HG02763 (cell line): ENCODE measurements around the gene LSAMP.

Experiments
- ATAC-seq: cut with Tn5 transposase; IDR thresholded peaks from one replicate; pipeline ENCODE4 v1.9.1; 2021; ENCODE audit warnings: mild to moderate bottlenecking, moderate library complexity; ENCODE audit not compliant: unreplicated experiment

LSAMP gene

DNA sequence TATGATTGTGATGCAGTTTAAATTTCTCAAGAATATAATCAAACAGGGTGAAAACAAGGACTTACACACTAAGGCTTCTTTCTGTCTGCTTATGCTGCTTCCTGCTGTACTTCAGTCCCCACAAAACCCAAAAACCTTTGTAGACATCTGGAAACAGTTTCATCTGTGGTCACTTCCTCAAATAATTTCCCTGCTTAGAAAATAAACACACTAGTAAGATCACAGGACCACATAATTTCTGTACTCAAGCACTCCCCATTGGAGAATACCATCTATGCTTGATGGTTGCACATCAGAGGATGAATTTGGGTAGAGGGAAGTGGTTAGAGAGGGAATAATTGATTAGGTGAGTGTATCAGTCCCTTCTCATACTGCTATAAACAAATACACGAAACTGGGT, 266.2 kb downstream of the LSAMP start:
- ATAC-seq = no peak

DNA sequence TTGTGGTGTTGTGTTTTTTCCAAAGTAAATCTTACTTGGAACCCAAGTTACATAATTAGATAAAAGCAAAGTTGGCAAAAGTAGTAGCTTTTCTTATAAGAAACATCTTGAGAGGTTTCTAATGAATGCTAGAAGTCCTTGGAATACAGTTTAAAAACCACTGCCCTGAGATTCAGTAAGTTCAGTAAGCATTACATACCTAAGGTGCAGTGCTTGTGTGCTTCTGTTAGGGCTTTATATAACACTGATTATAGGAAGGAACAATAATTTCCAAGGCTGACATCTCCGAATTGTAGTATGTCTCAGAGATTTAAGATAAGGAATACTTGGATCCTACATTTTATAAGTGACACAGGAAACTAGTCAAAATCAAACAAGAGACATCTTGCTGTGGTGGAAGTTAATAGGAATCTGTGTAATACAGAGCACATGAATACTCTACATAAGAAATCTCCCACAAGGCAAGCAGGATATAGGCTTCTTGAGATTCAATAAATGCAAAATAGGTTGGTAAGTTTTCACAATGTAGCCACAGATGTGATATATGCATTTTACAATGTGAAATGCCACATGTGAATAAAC, 268.2 kb downstream of the LSAMP start:
- ATAC-seq = no peak

DNA sequence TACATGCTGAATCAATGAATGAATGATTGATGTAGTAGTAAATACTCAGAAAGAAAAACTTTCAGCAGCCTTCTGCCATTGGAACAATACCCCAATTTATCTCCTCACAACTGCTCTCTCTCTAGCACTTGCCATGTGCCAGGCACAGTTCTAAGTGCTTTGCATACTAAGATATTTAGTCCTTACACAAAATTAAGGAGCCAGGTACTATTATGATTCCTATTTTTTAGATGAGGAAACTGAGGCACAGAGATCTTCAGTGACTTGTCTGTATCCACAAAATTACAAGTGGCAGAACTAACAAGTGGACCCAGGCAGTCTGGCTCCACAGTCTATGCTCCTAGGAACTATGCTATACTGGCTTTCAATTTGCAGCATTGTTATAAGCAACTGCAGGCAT, 279.2 kb downstream of the LSAMP start:
- ATAC-seq = no peak

DNA sequence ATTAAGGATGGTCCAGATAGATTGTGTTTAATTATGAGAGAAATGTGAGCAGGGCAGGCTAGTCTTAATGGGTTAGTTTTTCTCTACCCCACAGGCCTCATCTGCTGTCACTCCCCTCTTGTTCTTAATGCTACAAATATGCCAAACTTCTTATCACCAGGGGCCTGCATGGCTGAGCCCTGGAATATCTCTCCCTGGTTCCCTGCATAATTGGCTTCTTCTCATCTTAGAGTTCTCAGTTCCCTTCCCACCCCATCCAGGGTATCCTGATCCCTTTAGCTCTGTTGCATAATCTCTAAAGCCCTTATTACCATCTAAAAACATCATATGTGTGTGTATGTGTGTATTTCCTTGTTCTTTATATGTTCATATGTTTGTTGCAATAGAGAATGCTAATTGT, 279.6 kb downstream of the LSAMP start:
- no peak for ATAC-seq

DNA sequence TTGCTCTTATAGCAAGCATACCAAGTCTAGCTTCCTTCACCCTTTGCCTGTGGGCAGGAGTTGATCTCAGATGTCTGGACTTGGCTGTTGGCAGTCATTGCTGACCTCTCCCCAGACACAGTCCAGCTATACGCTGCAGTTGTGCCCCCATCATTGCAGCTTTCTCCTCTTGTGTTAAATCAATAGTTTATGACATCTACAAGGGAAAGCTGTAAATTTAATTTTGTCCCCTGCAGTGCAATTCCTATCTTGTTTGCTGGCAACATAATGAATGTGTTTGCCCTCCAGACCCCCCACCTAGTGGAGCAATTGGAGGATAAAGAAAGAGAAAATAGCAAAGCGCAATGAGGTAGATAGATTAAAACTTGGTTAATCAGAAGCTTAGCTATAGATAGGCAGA, 280.2 kb downstream of the LSAMP start:
- ATAC-seq = no peak

DNA sequence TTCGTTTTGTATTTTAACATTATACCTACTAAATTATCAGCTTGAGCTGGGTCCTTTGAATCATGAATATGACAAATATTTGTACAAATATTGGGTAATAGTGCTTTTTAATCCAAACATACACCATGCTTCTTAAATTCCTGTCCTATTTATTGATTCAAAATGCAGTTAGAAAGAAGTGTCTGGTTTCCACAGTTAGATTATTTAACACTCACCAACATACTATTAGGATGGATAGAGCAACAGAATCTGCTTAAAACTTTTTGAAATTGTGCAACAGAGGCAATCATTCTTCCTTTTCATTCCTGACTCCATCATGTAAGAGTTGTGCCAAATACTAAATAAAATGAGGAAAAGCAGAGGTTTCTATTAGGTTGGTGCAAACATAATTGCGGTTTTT, 281.2 kb downstream of the LSAMP start:
- no peak for ATAC-seq

DNA sequence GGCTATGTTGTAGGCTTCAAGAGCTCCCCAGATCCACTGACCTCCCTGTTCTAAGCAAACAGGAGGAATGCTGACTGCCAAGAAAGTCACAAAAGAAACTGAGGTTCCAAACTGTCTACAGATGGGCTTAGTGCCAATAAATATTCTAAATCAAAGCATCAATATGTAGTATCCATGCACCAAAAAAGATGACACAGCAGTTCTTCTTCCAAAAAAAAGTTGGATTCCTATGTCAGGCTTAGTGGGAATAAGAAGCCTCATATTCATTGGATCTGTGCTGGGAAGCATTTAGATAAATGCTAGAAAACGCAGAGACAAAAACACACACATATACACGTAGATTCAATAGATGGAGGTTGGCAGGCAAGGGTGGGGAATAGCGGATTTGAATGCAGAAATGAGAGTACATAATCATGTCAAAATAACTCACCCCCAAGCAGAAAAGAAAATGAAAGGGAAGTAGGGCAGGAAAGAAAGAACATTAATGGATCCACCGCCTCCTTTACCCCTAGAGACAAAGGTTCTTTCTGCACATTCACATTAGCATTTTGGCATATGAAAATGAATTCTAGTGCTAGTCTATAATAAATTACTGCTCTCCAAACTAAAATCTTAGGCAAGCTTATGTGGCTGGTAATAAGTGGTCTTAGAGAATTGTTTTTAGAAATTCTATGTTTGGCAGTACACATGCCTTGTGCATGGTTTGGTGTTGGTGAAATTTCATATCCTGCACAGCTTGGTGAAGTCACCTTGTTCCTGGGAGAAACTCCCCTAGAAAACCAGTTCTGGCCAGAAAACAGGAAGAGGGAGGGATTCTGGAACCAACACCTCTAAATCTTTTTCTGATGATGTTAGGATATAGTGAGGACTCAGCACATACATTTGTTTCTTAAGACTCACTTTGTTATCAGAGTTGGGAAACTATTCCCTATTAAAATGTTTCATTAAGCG, 283.4 kb downstream of the LSAMP start:
- no peak for ATAC-seq

DNA sequence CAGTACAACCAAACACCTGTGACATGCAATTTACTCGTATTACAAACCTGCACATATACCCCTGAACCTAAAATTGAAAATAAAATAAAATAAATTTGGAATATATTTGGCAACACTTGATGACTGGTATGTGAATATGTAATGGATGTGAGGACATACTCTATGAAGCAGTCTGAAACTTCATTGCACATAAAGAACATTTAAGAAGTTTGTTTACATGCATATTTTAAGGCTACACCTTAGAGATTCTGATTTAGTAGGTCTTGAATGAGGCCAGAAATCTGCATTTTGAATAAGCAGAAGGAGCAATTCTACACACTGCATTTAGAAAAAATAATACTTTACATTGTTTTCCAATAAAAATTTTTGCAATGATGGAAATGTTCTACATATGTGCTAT, 284.7 kb downstream of the LSAMP start:
- ATAC-seq = no peak

DNA sequence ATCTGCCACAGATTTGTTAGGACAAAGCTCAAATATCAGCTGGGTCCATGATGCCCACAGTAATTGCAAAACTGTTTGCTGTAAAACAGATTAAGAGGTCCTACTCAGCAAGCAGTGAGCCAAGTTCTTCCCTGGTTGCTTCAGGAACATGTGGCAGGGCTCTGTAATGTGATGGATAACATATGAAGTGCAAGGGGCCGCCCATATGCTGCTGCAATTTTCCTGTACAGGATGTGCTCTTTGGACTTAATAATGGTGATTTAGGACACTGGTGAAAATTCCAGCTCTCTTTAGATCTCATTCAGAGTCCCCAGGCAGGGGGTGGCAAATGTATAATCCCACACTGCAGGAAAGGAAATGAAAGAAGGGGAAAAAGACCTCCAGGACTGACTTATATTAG, 289.4 kb downstream of the LSAMP start:
- ATAC-seq = no peak

DNA sequence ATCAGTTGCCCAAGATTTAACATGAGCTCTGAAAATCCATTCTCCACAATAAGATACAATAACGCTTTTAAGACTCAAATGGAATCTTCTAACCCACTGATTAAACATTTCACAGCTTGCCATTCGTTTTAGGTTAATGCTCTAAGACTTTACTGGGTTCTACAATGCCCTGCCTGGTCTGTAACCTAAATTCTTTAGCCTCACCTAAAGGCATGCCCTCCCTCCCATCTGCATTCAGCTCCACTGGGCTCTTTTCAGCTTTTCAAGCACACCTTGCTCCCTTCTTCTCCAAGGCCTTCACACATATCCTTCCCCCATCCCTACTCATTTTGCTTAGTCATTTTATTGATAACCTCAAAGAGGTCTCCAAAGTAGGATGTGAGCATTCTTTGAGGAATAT, 290.9 kb downstream of the LSAMP start:
- ATAC-seq = no peak

DNA sequence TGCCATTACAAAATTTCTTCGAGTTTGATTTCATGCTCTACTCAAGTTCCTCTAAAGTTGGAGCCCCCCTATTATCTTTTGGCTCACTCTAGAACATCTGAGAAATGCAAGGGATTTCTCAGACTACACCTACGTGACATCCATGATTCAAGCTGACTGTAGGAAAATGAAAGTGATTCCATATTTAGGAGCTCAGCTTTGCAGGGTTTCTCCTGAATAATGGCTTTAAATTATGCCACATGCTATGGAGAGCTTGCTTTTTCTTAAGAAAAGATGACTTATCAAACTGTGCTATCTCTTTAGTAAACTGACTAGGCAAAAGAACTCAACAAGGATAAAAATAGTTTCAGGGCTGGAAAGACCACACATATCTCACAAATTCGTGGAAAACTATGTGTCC, 292.1 kb downstream of the LSAMP start:
- ATAC-seq = no peak

DNA sequence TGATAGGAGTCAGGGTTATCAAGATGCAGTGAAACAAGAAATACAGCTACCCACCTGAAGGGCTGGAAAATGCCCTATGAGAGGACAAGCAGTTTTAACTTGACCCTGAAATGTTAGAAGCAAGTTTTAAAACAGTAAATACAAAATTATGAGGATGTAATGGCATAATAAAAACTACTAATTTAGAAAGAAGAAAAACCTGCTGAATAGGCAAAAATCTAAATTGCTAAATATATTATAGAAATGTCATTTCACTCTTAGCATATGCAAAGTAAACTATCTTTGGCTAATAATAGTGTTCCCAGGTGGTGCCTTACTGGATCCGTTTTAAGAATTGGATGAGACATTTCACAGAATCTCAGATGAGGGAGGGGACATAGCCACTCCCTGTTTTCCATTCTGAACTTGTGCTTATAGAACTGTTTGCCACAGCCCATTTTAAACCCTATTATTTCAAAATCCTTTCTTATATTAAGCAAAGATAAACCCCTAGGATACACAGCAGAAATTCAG, 294.6 kb downstream of the LSAMP start:
- ATAC-seq = no peak

DNA sequence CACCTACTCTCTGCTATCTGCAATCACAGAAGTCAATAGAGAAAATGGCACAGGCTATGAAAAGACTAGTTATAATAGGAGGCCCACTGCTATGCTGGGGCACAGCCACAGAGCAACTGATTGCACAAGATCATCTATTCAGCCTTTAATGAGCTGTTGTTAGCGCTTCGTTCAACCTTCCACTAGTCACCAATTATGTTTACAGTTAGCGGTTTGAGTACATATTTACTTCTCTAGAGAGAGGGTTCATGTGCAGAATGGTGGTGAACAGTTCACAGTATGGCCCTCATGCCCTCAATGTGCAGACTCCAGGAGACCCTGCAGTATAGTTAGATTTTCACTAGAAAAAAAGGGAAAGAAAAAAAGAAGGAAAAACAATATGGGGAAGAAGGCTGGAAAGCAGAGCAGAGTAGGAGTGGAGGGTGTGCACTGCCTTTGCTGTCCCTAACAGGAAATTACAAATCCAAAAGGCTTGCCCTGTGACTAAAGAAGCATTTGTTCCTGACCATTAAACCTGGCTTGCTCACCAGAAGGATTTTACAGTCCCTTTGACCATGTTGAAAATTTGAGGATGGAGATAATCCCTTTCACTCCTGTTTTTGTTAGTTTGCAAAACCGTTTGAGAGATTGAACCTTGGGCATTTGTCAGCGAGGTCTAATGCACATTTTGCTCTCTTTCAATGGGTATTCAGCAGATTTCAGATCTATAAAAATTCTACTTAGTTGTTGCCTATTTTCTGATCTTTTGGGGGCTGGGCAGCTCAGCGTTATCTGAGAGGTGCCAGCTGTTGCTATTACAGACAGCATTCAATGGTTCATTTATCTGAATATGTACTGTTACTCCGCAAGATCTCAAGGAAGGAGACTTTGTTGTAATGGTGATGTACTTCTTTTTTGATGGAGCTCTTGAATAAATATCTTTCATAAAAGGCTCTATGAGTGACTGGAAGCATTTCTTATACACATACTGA, 296.1 kb downstream of the LSAMP start:
- ATAC-seq = no peak

DNA sequence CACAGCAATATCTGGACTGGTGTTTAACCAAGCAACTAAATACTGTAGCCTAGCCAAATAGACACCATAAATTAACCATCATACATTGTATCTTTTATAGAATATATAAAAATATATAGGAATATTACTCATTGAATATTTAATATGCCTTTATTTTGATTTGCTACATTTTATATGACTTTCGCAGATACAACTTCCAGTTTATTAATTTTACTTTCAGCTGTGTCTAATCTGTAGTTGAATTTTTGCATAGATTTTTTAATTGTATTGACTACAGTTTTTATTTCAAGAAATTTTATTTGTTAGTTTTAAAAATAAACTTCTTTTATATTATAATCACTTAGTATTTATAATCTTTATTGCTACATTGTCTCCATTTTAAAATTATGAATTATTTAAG, 299.7 kb downstream of the LSAMP start:
- no peak for ATAC-seq

DNA sequence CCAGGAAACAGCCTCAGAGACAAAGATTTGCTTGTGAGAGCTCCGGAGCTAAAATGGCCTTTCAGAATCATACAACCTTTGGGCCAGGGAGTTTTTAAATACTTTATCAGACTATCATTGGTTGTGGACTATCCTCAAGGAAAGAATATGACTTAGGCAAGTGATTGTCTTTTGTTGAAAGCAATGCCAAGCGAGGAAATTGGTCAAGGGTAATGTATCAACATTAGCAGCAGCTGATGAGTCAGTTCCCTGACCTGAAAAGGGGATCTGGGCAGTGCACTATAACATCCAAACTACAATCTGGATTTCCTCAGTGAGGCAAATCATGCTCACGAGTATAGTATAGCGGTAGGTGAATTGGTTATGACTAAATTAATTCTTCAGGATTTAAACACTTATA, 303.6 kb downstream of the LSAMP start:
- ATAC-seq = no peak

DNA sequence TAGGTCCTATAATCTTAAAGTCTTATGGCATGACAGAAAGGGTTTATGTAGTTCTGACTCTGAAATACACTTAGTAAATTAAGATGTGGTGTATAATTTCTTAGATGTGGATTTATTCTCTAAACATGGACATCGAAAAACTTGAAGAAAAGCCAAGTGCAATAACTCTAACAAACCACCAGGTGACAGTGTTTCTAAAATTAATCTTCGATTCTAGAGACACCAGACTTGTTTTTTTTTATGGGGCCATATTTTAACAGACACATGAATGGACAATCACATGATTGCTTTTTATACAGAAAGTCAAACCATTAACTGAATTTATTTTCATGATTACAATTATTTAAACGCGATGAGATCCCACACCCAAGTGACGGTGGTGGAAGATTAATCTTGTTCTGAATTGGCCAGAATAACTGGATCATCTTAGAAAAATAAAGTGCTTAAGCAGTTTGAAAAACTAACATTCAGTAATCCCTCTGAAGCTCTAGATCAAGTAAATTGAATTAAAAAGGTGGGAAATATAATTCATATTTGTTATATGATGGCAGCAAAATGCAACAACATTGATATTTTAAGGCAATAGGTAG, 305.1 kb downstream of the LSAMP start:
- no peak for ATAC-seq

DNA sequence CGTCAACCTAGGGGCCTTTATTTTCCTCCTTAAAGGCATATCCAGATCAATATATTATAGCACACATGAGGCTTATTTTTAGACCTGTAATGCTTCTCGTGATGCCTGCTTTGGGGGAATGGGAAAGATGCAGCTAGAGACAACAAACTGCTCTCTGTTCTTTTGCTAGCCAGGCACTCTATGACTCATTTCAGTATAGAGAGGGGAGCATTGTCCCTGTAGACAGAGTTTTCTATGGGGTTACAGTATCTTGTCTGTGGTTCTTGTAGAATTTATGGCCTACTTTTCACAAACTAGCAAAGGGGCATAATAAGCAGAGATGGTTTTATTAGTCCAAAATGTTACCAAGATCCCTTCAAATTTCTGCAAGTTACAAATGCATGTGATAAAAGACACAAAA, 305.6 kb downstream of the LSAMP start:
- ATAC-seq = no peak

DNA sequence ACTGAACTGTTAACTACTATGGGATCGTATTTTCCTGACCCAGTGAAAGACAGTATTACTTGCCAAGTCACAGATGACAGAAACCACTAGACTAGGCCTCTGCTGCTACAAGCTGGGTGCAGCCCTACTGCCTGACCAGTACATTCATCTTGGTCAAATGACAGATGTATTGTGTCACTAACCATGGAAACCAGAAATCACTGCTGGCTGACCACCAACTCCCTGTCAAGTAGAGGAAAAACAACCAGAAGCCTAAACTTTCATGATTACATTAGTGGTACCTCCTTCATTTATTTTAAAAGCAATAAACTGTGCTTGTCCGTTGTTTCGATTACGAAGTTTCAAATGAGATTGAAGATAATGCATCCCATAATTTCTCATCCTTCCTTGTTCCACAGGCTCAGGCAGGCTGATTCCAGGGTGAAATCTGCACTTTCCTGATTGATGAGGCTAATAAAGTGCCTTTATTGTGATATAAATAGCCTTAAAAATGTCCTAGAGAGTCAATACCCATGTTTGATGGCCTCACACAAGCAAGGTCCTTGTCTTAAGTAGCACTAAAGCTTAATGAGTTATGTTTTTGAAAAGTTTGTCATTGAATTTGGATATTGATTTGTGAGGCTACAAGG, 309.7 kb downstream of the LSAMP start:
- no peak for ATAC-seq

DNA sequence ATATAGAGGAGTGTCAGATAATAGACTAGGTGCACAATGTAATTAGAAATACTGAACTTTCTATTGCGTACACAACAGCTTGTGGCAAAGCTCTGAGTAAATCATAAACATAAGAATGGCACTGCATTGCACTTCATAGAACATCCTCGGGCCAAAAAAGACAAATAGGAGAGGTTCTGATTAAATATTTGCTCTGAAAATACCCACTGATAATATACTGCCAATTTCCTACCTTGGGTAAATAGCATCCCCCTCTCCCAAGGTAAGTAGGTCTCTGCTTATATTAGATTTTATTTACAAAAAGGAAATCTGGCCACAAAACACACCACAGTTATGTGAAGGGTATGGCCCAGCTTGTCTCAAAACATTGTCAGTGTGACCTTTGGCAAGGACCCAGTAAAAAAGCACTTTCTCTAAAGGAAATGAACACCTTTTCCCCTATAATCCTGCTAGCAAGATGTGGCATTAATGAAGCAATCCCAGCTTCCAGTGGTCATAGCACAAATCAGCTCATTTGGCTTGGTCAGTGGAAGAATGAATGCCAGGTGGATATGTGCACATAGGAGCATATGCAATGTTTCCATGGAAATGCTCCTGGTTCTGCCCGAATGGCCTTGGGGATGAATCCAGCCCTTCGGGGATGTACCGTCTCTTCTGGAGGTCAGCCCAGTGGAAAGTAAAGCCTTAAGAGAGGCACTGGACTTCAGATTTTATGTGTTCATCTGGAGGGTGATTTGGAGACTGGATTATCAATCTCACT, 315.9 kb downstream of the LSAMP start:
- ATAC-seq = no peak

DNA sequence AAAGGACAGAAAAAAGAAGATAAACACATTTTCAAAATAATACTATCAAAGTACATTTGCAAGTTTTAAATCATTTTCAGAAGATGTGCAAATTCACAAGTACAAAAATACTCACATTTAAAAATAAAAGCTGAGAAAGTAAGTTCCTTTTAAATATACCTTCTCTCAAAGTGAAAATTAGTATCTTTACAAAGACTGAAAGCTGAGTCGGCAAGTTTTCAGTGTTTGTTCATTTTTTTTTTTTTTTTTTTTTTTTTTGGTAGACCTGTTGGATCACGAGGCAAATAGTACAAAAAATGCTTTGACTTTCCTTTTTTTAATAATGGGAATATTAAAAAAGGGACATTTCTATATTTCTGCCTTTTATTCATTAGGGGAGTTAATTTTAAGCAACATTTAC, 317.8 kb downstream of the LSAMP start:
- ATAC-seq = no peak
